CD14-positive monocyte (primary cell): ENCODE measurements around the gene KRTAP10-8. TPM values are rescaled to one million over a fixed set of nuclear protein-coding genes. Genes with fewer than 3 reads are reported as not detected.
A peak's percentile ranks its signal among the peaks of the same experiment; 100 is the strongest.
"Not testable (repeated sequence)": the region's sequence is repeated elsewhere in the genome, so short reads cannot be mapped to it uniquely, and the experiment has no call there.

ENCODE experiments used
- DNase-seq, 3 donors: peaks; one replicate each; pipeline ENCODE4 v3.0.0-alpha.2; 2011 to 2022
- H2AFZ ChIP-seq: 2 replicates; pipeline ENCODE4 v1.6.0; 2012; ENCODE audit warnings: mild to moderate bottlenecking, low read depth, low read length, inconsistent platforms; ENCODE audit not compliant: insufficient read depth, poor library complexity, severe bottlenecking
- H3K27ac ChIP-seq, 2 donors: 1 replicate in 1 of 2; 2 replicates in 1 of 2; pipeline ENCODE4 v1.5.1; 2012 to 2013; ENCODE audit warnings: low read length in 2 of 2, control low read depth in 1 of 2, inconsistent platforms in 1 of 2, low read depth in 1 of 2, mild to moderate bottlenecking in 1 of 2
- H3K27me3 ChIP-seq, 2 donors: one replicate each; pipeline versions ENCODE4 v1.6.0 to v1.6.1; 2011 to 2013; ENCODE audit warnings: low read length in 2 of 2; ENCODE audit not compliant: control insufficient read depth in 2 of 2, insufficient read depth in 2 of 2
- H3K36me3 ChIP-seq, 2 donors: replicated peaks in 1 of 2; 1 replicate in 1 of 2; 2 replicates in 1 of 2; pipeline versions ENCODE4 v1.5.1 to v1.6.1; 2012 to 2013; ENCODE audit warnings: low read length in 2 of 2, control low read depth in 1 of 2, inconsistent platforms in 1 of 2, mild to moderate bottlenecking in 1 of 2; ENCODE audit not compliant: insufficient read depth in 2 of 2, control insufficient read depth in 1 of 2
- H3K4me1 ChIP-seq, 2 donors: 1 replicate in 1 of 2; 2 replicates in 1 of 2; pipeline versions ENCODE4 v1.5.1 to v1.6.1; 2012 to 2013; ENCODE audit warnings: low read length in 2 of 2, control low read depth in 1 of 2, inconsistent platforms in 1 of 2, mild to moderate bottlenecking in 1 of 2, moderate library complexity in 1 of 2; ENCODE audit not compliant: insufficient read depth in 2 of 2, control insufficient read depth in 1 of 2
- H3K4me2 ChIP-seq: replicated peaks from 2 replicates; pipeline ENCODE3; 2012; ENCODE audit warnings: low read length, moderate library complexity, mild to moderate bottlenecking; ENCODE audit not compliant: poor library complexity, severe bottlenecking; ENCODE audit errors: extremely low read depth
- H3K4me3 ChIP-seq, 3 experiments: fragments of 200-600 bp in 1 of 3; sonication (generic) in 1 of 3; replicated peaks in 1 of 3; 1 replicate in 2 of 3; 2 replicates in 1 of 3; pipeline ENCODE4 v1.5.1; 2011 to 2013; ENCODE audit warnings: low read length in 3 of 3, mild to moderate bottlenecking in 3 of 3, control low read depth in 2 of 3, low read depth in 2 of 3, inconsistent platforms in 1 of 3, moderate library complexity in 1 of 3
- H3K79me2 ChIP-seq: 2 replicates; pipeline ENCODE4 v1.6.0; 2012; ENCODE audit warnings: mild to moderate bottlenecking, control low read depth, inconsistent platforms, low read length, moderate library complexity; ENCODE audit not compliant: insufficient read depth
- H3K9ac ChIP-seq: 2 replicates; pipeline ENCODE4 v1.6.0; 2017; ENCODE audit warnings: low read length, mild to moderate bottlenecking; ENCODE audit not compliant: insufficient read depth, poor library complexity, severe bottlenecking
- H3K9me3 ChIP-seq, 2 donors: replicated peaks in 1 of 2; 1 replicate in 1 of 2; 2 replicates in 1 of 2; pipeline versions ENCODE4 v1.5.1 to v1.6.1; 2012 to 2013; ENCODE audit warnings: low read length in 2 of 2, control low read depth in 1 of 2; ENCODE audit not compliant: control insufficient read depth in 1 of 2, insufficient read depth in 1 of 2
- H4K20me1 ChIP-seq: 2 replicates; pipeline ENCODE4 v1.6.0; 2012; ENCODE audit warnings: mild to moderate bottlenecking, low read length, control low read depth, moderate library complexity; ENCODE audit not compliant: insufficient read depth
- H3K27ac Mint-ChIP-seq, 7 donors: one replicate each; pipeline ENCODE4 v1.8.0; 2020; ENCODE audit warnings: mild to moderate bottlenecking in 7 of 7, mixed read lengths in 7 of 7, moderate library complexity in 6 of 7, inconsistent platforms in 2 of 7
- H3K27me3 Mint-ChIP-seq, 3 donors: one replicate each; pipeline ENCODE4 v1.8.0; 2021 to 2022; ENCODE audit warnings: low read depth in 3 of 3, mild to moderate bottlenecking in 3 of 3, mixed read lengths in 3 of 3, moderate library complexity in 3 of 3, inconsistent platforms in 1 of 3
- H3K36me3 Mint-ChIP-seq, 2 donors: one replicate each; pipeline ENCODE4 v1.8.0; 2020; ENCODE audit warnings: mixed read lengths in 2 of 2, inconsistent platforms in 1 of 2, mild to moderate bottlenecking in 1 of 2
- H3K4me1 Mint-ChIP-seq: one replicate; pipeline ENCODE4 v1.8.0; 2020; ENCODE audit warnings: mild to moderate bottlenecking, mixed read lengths
- H3K4me3 Mint-ChIP-seq, 2 donors: one replicate each; pipeline ENCODE4 v1.8.0; 2020; ENCODE audit warnings: mild to moderate bottlenecking in 2 of 2, mixed read lengths in 2 of 2, moderate library complexity in 1 of 2
- H3K9me3 Mint-ChIP-seq, 7 donors: one replicate each; pipeline ENCODE4 v1.8.0; 2020 to 2022; ENCODE audit warnings: mixed read lengths in 7 of 7, mild to moderate bottlenecking in 6 of 7, moderate library complexity in 6 of 7, inconsistent platforms in 2 of 7
- WGBS: methylation state at CpG from one replicate; pipeline ENCODE4 v1.1.5; 2013; ENCODE audit warnings: missing lambda C conversion rate; ENCODE audit not compliant: insufficient coverage; 5-methylcytosine and 5-hydroxymethylcytosine counted together
- intact Hi-C, 2 donors: fragments of 100-400 bp; cut with micrococcal nuclease; formaldehyde crosslinking; loops; one replicate each; pipeline versions ENCODE4 v1.15.0 to v1.15.1; 2023
- polyA plus RNA-seq, 3 donors: library from polyadenylated mRNA; depleted of rRNA in 1 of 3; unstranded in 2 of 3; stranded (reverse) in 1 of 3; fragments of 300-500 nt in 2 of 3; fragments of >200 nt in 1 of 3; fragmentation: Illumina TruSeq in 2 of 3; gene quantifications; 1 replicate in 2 of 3; 2 replicates in 1 of 3; pipeline ENCODE4 v1.2.3, GENCODE V29; 2012 to 2021
- TF ChIP-seq, protein P1 (sequence below): fragments of 200-600 bp; IDR thresholded peaks from one replicate; pipeline ENCODE4 v1.8.0; 2022; ENCODE audit warnings: antibody characterized with exemption, mild to moderate bottlenecking

Gene KRTAP10-8
- polyA plus RNA-seq, 3 donors: not detected

DNA sequence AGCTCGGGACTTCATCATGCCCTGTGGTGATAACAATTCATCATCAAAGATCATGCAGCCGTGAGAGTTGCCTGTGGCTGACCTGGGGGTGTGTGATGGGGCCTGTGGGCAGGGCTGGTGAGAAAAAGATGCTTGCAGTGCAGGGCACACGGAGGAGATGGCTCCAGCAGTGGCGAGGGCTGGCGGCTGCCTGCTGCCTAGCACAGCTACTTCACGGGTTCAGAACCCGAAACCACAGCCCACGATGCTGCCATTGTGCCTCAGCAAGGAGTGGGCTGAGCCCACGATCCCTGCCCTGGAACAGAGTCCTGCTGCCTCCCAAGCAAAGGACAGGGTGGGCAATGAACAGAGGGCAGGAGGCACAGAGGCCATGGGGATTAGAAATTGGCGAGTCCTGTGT is 14.4 kb downstream of the KRTAP10-8 start:
- Histone ChIP-seq H3K27ac (no peak overlapping the region), H3K9me3 (peaks cover 34 to 36% of the 10 kb centered on the region in 2 donors), H3K79me2 (no peaks in the 10 kb centered on the region), H4K20me1 (no peaks in the 10 kb centered on the region), H3K36me3 (no peaks in the 10 kb centered on the region), H3K4me3 (no peak overlapping the region), H3K9ac (no peak overlapping the region), H3K4me1 (no peaks in the 10 kb centered on the region), H3K4me2 (no peak overlapping the region), H3K27me3 (no peaks in the 10 kb centered on the region), H2AFZ (no peak overlapping the region)
- Mint-ChIP-seq H3K27ac (no peak overlapping the region), H3K4me1 (no peaks in the 10 kb centered on the region), H3K4me3 (no peak overlapping the region), H3K9me3 (peaks cover 39 to 63% (median 53%) of the 10 kb centered on the region in 7 donors), H3K36me3 (no peaks in the 10 kb centered on the region), H3K27me3 (peaks cover 8 to 14% (median 10%) of the 10 kb centered on the region in 3 donors)
- TF ChIP-seq, protein P1, sequence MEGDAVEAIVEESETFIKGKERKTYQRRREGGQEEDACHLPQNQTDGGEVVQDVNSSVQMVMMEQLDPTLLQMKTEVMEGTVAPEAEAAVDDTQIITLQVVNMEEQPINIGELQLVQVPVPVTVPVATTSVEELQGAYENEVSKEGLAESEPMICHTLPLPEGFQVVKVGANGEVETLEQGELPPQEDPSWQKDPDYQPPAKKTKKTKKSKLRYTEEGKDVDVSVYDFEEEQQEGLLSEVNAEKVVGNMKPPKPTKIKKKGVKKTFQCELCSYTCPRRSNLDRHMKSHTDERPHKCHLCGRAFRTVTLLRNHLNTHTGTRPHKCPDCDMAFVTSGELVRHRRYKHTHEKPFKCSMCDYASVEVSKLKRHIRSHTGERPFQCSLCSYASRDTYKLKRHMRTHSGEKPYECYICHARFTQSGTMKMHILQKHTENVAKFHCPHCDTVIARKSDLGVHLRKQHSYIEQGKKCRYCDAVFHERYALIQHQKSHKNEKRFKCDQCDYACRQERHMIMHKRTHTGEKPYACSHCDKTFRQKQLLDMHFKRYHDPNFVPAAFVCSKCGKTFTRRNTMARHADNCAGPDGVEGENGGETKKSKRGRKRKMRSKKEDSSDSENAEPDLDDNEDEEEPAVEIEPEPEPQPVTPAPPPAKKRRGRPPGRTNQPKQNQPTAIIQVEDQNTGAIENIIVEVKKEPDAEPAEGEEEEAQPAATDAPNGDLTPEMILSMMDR: no peak
- intact Hi-C loops: no loop called here
- WGBS: 90% methylated on average over 10 of the region's 10 CpGs
- DNase-seq: no peak

DNA sequence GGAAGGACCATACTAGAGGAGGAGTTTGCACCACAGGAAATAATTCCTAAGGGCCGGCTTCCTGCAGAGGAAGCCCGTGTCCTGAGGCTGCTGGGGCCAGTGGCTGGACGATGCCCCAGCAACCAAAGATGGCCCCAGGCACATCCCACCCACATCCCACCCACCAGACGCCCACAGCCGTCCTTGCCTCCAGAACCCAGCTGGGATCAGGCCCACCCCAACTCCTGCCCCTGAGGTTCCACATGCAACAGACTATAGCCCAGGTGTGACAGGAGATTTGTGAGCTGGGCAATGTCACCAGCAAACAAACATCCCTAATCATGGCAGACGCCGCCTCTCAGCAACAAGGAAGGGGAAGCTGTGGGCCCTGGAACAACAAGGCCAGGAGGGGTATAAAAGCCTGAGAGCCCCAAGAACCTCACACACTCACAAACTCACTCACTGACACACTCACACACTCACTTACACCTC is 14.8 kb downstream of the KRTAP10-8 start, which contains the start of gene KRTAP10-9:
KRTAP10-9 (plus strand) TSS at position 421 of the 471 bp plus-strand sequence. CDS start 79 bp downstream, outside the sequence.
- H3K9ac ChIP-seq: no peak within 1 kb of the TSS
- no peak within 1 kb of the TSS for H3K27ac ChIP-seq
- no peaks in the 10 kb centered on the region for H3K36me3 ChIP-seq
- WGBS: 44% methylated on average over 5 of the region's 7 CpGs
- TF ChIP-seq, protein P1: no peak
- Mint-ChIP-seq H3K4me3 (no peak within 1 kb of the TSS), H3K27me3 (peaks cover 7 to 14% (median 10%) of the 10 kb centered on the region in 3 donors), H3K27ac (peak within 1 kb of the TSS in 1 of 7 donors; percentile 25), H3K9me3 (peaks cover 42 to 64% (median 55%) of the 10 kb centered on the region in 7 donors), H3K36me3 (no peaks in the 10 kb centered on the region), H3K4me1 (no peaks in the 10 kb centered on the region)
- no peak within 1 kb of the TSS for H2AFZ ChIP-seq
- no peak within 1 kb of the TSS for H3K4me2 ChIP-seq
- H3K4me1 ChIP-seq: no peaks in the 10 kb centered on the region
- H3K27me3 ChIP-seq: no peaks in the 10 kb centered on the region
- no peak within 1 kb of the TSS for H3K4me3 ChIP-seq
- no peaks in the 10 kb centered on the region for H3K79me2 ChIP-seq
- H3K9me3 ChIP-seq: peaks cover 38% of the 10 kb centered on the region in 2 donors
- intact Hi-C loops: no loop called here
- H4K20me1 ChIP-seq: no peaks in the 10 kb centered on the region
- DNase-seq: no peak

DNA sequence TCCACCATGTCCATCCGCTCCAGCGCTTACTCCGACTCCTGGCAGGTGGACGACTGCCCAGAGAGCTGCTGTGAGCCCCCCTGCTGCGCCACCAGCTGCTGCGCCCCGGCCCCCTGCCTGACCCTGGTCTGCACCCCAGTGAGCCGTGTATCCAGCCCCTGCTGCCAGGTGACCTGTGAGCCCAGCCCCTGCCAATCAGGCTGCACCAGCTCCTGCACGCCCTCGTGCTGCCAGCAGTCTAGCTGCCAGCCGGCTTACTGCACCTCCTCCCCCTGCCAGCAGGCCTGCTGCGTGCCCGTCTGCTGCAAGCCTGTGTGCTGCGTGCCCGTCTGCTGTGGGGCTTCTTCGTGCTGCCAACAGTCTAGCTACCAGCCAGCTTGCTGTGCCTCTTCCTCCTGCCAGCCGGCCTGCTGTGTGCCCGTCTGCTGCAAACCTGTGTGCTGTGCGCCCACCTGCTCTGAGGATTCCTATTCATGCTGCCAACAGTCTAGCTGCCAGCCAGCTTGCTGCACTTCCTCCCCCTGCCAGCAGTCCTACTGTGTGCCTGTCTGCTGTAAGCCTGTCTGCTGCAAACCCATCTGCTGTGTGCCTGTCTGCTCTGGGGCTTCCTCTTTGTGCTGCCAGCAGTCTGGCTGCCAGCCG is 15.4 kb downstream of the KRTAP10-8 start:
- peak overlapping the region in 1 of 7 donors; percentile 25 for H3K27ac Mint-ChIP-seq
- H3K4me1 Mint-ChIP-seq, H3K9ac ChIP-seq, H4K20me1 ChIP-seq, H3K4me3 ChIP-seq, H3K36me3 ChIP-seq, H3K4me1 ChIP-seq, H3K36me3 Mint-ChIP-seq, H3K4me3 Mint-ChIP-seq, H3K79me2 ChIP-seq, DNase-seq, H3K4me2 ChIP-seq, H2AFZ ChIP-seq, H3K27me3 ChIP-seq, H3K27ac ChIP-seq, intact Hi-C loops: not testable (repeated sequence)
- 84% methylated on average over 14 of the region's 20 CpGs for WGBS
- peaks cover 42 to 69% (median 58%) of the 10 kb centered on the region in 7 donors for H3K9me3 Mint-ChIP-seq
- peaks cover 38 to 42% of the 10 kb centered on the region in 2 donors for H3K9me3 ChIP-seq
- peaks cover 6 to 14% (median 8%) of the 10 kb centered on the region in 3 donors for H3K27me3 Mint-ChIP-seq
